EL (cell line): ENCODE measurements around the gene ZBP1.

Experiments used
- DNase-seq: peaks from one replicate; pipeline ENCODE4 v3.0.0-alpha.2; 2016

ZBP1 gene

GRCh38 chr20:57616143-57616951, 3.9 kb downstream of the ZBP1 start:
- DNase-seq = no peak

- no peak for DNase-seq
Measured at GRCh38 chr20:57615445-57615811, 4.8 kb downstream of the ZBP1 start.

GRCh38 chr20:57614490-57615444, 5.5 kb downstream of the ZBP1 start:
- no peak for DNase-seq

- DNase-seq = no peak
Measured at GRCh38 chr20:57613481-57613921, 6.7 kb downstream of the ZBP1 start.

DNA sequence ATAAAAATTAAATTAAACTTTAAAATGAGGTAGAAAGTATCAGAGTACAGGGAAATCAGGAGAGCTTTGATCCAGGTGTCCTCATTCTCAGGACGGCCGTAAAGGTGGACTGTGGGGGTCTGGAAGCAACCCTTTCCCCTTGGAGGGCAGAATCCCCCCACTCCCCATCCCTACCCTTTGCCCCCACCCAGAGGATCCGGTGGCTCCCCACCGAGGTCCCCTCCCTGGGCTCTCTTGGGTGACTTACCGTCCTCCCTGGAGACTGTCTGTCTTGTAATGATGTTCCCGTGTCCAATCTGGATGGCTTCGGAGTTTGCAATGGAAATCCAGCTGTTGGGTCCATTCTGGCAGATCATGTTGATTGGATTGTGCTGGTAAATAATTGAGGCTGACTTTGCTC, 7.3 kb downstream of the ZBP1 start:
- no peak for DNase-seq

DNA sequence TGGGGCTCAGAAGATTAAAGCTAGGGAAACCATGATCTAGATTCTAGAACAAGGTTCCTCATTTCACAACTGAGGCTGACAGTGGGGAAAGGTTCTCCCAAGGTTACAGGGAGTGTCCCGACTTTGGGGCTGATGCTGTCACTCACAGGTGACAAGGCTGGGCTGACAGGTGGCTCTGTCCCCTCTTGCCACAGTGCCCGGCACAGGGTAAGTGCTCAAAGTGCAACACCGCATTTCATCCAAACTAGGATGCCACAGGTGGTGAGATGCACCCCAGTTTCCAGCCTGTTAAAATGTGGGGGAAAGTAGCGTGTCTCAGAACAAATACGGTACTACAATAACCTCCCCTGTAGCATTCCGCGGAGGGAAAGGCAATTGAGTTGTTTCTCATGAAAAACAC, 7.8 kb downstream of the ZBP1 start:
- DNase-seq = no peak

GRCh38 chr20:57611586-57612311, 8.5 kb downstream of the ZBP1 start:
- DNase-seq = no peak

DNA sequence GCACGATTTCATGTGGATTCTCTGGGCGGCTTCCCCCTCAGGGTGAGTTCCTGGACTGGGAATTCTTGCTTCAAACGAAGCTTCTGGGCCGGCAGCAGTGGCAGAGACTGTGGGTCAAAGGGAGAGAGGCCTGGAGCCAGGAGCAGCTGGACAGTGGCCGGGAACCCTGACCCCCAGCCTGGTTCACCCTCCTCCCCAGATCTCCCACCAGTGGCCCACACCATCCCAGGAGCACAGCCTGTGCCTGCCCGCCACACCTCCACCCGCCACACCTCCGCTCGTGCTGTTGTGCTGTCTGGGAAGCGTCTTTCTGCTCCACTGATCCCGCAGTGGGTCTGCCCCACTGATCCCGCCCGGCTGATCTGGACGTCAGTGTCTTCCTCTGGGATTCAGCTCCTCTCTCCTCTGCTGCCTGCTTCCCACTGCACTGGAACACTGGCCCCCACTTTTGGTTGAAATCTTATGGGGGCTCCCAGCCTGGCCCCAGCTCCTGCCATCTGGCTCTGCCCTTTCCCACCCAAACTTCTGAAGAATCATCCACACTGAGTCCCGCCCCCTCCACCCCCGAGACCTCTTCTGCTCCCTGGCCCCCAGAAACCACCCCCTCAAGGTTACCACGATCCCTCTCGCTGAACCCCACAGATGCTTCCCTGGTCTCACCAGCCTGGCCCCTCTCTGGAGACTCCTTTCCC, 9.8 kb downstream of the ZBP1 start:
- no peak for DNase-seq

GRCh38 chr20:57609842-57610167, 10.4 kb downstream of the ZBP1 start:
- DNase-seq = no peak

- no peak for DNase-seq
Measured at GRCh38 chr20:57609086-57609841, 11.0 kb downstream of the ZBP1 start.

DNA sequence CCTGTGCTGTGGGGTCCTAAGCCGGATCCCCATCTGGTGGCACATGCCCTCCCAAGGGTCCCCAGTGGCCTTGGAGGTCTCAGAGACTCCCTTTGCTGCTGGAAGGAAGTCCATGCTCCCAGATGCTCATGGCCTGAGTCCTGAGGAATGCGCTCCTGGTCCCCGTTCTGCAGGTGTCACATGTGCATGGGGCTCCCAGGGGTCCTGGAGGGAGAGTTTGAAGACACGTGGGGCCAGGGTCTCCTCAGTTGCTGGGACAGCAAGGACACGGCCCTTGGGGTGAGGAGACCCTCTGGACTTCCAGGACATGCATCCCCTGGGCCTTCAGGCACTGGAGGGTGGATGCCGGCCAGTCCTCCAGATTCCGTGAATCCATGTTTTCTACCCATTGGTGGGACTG, 11.7 kb downstream of the ZBP1 start:
- DNase-seq = no peak

- DNase-seq = no peak
Measured at GRCh38 chr20:57605878-57606277, 14.3 kb downstream of the ZBP1 start.

DNA sequence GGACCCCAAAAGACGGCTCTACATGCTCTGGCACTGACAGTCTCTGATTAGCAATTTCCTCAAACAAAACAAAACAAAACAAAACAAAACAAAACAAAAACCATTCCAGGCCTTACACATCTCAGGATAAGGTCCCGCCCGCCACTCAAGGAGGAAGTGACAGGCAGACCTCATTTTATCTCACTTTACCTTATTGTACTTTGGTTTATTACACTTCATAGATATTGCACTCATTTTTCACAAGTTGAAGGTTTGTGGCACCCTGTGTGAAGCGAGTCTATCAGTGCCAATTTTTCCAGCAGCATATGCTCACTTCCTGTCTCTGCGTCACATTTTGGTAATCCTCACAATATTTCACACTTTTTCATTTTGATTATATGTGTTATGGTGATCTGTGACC, 15.2 kb downstream of the ZBP1 start:
- DNase-seq = no peak

GRCh38 chr20:57603120-57603519, 17.1 kb downstream of the ZBP1 start:
- no peak for DNase-seq

DNA sequence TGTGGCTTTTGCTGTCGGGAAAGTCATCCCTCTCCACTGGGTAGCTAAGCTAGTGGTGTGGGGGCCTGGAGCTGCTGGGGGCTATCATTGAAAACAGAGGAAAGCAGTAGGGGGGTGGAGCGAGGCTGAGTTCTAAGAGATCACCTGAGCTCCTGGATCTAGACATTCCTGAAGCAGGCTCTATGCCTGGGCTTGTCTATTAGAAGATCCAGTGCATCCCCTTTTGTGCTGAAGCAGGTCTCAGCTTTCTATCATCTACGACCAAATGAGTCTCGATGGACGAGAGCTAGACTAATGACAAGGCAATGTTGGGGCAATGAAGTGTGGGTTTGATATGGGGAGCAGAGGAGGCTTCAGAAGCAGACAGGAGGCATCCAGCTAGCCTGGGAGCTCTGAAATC, 18.5 kb downstream of the ZBP1 start:
- no peak for DNase-seq

GRCh38 chr20:57601211-57601570, 19.0 kb downstream of the ZBP1 start:
- DNase-seq = peak; percentile 23

DNA sequence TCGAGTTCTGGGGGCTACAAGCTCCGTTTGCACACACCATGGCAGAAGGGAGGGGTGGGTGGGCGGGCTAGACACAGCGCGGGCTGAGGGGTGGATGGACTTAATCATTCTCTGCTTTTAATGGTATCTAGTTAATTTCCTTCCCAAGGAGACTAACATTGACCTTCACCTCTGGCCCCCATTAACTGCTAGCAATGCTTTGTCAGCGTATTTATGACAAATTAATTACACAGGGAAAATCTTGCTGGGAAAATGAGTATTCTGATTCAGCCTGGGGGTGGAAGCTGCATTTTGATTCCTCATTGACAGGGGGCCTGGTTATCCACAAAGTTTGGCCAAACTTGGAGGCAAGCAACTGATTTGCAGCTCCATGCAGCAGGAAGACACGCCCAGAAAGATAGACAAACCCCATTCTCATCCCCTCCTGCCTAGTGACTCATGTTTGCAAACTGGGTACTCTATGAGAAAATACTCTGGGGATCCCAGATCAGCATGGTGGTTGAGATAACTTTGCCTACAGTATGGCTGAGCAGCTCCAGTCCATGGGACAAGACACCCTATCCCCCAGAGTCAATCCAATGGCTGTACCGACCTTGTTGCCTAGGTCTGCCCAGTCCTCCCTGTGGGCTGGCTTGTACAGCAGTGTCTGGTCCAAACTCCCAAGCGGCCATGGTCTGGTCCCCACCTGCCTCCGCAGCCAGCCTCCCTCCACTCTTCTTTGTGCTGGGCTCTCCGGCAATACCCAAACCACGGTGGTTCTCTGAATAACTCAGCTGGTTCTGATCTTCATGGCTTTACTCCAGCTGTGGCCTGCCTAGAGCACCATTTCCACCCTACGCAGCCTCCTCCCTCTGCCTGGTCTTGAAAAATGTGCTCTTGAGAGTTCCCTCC, 19.7 kb downstream of the ZBP1 start:
- peak; percentile 13 for DNase-seq

DNA sequence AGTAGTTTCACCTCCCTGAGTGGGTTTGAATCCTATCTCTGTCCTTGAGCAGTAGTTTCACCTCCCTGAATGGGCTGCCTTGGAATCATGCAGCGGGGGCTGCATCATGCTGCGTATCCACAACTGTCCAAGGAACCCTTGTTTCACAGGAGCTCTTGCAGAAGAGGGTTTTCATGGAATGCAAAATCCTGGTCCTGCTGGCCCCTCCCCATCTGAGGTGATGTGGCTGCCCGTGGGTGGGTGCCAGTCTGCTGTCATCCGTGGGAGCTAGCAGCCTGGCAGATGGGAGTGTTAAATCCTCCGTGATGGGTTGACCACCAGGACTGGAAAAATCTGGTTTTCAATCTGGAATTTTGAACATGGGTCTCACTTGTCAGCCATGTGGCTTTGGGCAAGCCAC, 21.7 kb downstream of the ZBP1 start:
- no peak for DNase-seq

GRCh38 chr20:57598060-57598459, 22.2 kb downstream of the ZBP1 start:
- DNase-seq = no peak

DNA sequence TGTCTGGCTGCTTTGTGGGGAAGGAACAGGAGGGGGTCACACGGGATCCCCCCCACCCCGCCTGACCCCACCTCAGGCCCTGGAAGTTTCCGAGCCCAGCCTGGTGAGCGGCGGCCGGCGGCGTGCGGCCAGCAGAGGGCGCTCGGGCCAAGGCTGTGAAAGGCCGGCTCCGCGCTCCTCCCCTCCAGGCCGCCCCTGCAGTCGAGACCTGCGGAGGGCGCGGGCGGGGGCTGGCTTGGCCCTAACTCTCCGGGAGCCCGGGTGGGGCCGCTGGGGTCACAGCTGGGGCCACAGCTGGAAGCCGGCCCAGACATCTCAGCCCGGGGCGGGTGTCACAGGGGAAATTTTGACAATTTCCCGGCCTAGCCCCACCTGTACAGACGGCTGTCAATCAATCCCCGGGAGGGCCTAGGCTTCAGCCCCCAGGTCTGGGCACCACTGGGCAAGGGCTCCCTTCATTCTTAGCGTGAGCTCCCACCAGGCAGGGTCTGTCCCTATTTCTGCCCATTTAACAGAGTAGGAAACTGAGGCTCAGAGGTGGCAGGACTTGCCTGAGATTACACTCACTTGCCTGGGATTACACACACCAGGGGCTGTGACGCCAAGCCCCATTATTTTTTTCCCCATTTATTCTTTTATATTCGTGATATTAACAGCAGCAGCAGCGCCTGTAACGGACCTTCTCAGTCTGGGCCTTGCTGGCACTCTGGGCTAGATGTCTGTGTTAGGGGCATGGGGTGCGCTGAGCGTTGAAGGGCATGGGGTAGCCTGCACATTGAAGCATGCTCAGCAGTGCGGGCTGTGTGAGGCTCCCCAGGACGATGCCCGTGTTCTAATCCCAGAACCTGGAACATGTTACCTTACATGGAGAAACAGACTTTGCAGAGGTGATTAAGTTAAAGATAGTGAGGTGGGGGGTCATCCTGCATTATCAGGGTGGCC, 23.0 kb downstream of the ZBP1 start:
- DNase-seq = peak; percentile 44
